NCI-H1694 treated with DMSO at 0.1 percent for 48 hours (cell line): ENCODE measurements around the gene BBLN.

ENCODE experiments used
- DNase-seq: peaks from one replicate; lab custom pipeline; 2025; lab: John Stamatoyannopoulos, UW

Gene BBLN

GRCh38 chr9:128145536-128145935 is 14.5 kb upstream of the BBLN start:
- no peak for DNase-seq

GRCh38 chr9:128145951-128146351 is 14.1 kb upstream of the BBLN start:
- no peak for DNase-seq

GRCh38 chr9:128146591-128147120 is 13.4 kb upstream of the BBLN start:
- no peak for DNase-seq

- DNase-seq: no peak
Observed at GRCh38 chr9:128148509-128149000, 11.5 kb upstream of the BBLN start.

- no peak for DNase-seq
Observed at GRCh38 chr9:128149001-128149701, 10.9 kb upstream of the BBLN start, which contains the start of gene LCN2. Gene LCN2 (plus strand): TSS chr9:128149453. CDS start chr9:128149526, 73 bp downstream.

- DNase-seq: no peak
Observed at GRCh38 chr9:128149951-128150593, 10.0 kb upstream of the BBLN start.

- no peak for DNase-seq
Observed at GRCh38 chr9:128150594-128151308, 9.3 kb upstream of the BBLN start.

GRCh38 chr9:128151309-128152132 is 8.5 kb upstream of the BBLN start:
- no peak for DNase-seq

GRCh38 chr9:128152133-128153059 is 7.7 kb upstream of the BBLN start:
- DNase-seq: no peak

GRCh38 chr9:128153060-128153946 is 6.8 kb upstream of the BBLN start:
- no peak for DNase-seq

GRCh38 chr9:128153947-128154695 is 5.9 kb upstream of the BBLN start:
- DNase-seq: no peak

GRCh38 chr9:128155736-128156500 is 4.1 kb upstream of the BBLN start:
- DNase-seq: no peak

- DNase-seq: peak; percentile 8
Observed at GRCh38 chr9:128159522-128159783, 612 bp upstream of the BBLN start.

- no peak for DNase-seq
Observed at GRCh38 chr9:128160603-128160987, 530 bp downstream of the BBLN start.

- DNase-seq: no peak
Observed at GRCh38 chr9:128161215-128161902, 1.3 kb downstream of the BBLN start.

GRCh38 chr9:128162215-128163026 is 2.4 kb downstream of the BBLN start:
- no peak for DNase-seq

- no peak for DNase-seq
Observed at GRCh38 chr9:128163027-128163515, 3.0 kb downstream of the BBLN start.
